WI38 (cell line): ENCODE results near the gene METRN.
"Not testable (repeated sequence)": the region's sequence is repeated elsewhere in the genome, so short reads cannot be mapped to it uniquely, and the experiment has no call there.

Experiments
- H3K4me3 ChIP-seq: 2 replicates; pipeline ENCODE4 v1.5.1; 2011; ENCODE audit warnings: low read depth, mild to moderate bottlenecking, control low read depth, low read length
- TF ChIP-seq, protein P1 (sequence below): IDR thresholded peaks from 2 replicates; pipeline ENCODE4 v1.5.1; 2012; ENCODE audit warnings: low read depth, mild to moderate bottlenecking, control low read depth, low read length

Gene METRN

DNA sequence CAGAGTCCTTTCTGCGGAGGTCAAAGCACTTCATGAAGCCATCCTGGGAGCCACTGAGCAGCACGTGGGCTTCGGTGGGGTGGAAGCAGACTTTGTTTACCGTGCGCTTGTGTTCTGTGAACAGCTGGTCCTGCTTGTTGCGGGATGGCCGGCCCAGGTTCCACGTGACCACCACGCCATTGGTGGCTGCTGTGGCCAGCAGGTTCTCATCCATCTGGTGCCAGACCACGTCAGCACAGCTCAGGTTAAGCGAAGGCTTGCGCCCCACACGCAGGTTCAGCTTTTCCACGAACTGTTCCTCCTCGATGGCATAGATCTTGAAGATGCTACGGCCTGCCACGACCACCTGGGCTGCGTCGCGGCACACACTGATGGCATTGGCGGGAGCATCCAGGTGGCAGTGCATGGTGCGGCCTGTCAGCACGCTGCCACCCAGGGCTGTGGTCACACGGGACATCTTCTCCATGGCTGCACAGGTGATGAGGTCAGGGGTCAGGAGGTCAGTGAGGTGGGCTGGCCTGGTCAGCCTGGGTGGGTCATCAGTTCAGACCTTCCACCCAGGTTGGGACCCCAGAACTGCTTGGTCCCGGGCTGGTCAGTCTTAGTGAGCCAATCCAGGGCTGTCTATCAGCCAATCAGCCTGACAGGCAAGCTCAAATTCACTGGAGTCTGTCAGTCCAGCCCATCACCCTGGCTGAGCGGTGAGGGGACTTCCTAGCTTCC, 25.6 kb upstream of the METRN start:
- TF ChIP-seq, protein P1, sequence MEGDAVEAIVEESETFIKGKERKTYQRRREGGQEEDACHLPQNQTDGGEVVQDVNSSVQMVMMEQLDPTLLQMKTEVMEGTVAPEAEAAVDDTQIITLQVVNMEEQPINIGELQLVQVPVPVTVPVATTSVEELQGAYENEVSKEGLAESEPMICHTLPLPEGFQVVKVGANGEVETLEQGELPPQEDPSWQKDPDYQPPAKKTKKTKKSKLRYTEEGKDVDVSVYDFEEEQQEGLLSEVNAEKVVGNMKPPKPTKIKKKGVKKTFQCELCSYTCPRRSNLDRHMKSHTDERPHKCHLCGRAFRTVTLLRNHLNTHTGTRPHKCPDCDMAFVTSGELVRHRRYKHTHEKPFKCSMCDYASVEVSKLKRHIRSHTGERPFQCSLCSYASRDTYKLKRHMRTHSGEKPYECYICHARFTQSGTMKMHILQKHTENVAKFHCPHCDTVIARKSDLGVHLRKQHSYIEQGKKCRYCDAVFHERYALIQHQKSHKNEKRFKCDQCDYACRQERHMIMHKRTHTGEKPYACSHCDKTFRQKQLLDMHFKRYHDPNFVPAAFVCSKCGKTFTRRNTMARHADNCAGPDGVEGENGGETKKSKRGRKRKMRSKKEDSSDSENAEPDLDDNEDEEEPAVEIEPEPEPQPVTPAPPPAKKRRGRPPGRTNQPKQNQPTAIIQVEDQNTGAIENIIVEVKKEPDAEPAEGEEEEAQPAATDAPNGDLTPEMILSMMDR, result no peak
- H3K4me3 ChIP-seq, result peak overlapping the region; percentile 94

- not testable (repeated sequence) for H3K4me3 ChIP-seq
Measured at GRCh38 chr16:691242-691641, 23.7 kb upstream of the METRN start.

DNA sequence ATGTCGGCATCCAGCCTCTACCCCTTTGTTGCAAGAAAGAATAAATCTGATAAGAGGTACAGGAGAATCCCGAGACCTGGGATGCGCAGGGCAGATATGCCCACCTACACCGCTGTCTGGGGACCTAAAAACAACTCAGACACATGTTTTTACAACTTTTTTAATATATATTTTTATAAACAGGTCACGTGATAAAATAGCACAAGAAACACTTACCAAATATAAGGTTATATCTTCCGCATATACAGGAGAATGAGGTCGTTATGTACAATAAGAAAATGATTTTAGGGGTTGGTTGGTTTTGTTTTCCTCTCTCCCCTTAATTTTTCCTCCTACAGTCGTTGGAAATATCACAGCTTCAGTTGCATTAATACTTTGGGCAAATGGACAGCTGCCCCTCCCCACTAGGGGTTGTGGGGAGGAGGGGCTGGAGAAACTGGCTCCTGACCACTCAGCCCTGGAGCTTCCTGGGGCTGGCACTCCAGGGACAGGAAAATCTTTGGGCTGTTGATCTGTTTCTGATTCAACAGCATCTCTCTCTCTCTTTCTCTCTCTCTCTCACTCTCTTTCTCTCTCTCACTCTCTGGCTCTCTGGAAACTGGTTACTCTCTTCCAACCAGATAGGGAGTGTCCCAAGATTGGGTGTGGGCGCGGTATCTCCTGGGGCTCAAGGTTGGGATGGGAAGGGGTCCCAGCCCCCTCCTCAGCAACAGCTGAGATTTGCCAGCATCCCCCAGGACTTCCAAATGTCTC, 22.4 kb upstream of the METRN start:
- TF ChIP-seq, protein P1, result no peak
- H3K4me3 ChIP-seq, result no peak overlapping the region

DNA sequence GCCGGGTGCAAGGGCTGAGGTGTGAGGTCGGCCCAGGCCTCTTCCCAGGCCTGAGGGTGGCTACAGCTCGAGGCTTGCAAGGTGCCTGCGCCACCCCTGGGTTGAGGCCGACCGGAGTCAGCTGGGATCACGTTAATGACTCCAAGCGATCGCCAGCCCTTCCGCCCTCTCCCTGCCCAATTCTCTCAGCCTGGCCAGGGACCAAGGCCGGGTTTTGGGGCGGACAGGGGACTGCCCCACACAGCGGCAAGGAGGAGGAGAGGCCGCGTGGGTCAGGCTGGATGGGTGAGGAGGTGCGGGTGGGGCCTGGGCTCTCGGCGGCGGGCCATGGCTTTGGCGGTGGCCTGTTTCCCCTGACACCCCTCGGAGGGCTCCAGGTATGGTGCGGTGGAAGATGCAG, 21.6 kb upstream of the METRN start:
- no peak overlapping the region for H3K4me3 ChIP-seq
- TF ChIP-seq, protein P1, result no peak

DNA sequence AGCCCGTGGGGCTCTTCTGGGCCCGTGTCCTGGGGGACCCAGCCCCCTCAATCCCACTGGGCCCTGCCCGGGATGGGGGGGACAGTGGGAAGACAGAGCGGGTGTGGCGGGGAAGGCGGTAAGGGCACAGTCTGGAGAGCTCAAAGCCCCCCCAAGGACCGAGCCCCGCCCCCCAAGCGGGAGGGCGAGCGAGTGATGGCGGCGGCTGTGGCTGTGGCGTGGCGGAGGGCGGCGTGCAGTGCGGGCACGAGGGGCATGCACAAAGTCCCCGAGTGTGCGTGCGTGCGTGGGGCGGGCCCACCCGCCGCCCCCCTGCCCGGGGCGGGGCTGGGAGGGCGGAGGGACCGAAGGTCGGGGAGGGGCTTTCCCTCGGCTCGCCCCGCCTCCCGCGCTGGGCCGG, 21.2 kb upstream of the METRN start:
- TF ChIP-seq, protein P1, result no peak
- no peak overlapping the region for H3K4me3 ChIP-seq

DNA sequence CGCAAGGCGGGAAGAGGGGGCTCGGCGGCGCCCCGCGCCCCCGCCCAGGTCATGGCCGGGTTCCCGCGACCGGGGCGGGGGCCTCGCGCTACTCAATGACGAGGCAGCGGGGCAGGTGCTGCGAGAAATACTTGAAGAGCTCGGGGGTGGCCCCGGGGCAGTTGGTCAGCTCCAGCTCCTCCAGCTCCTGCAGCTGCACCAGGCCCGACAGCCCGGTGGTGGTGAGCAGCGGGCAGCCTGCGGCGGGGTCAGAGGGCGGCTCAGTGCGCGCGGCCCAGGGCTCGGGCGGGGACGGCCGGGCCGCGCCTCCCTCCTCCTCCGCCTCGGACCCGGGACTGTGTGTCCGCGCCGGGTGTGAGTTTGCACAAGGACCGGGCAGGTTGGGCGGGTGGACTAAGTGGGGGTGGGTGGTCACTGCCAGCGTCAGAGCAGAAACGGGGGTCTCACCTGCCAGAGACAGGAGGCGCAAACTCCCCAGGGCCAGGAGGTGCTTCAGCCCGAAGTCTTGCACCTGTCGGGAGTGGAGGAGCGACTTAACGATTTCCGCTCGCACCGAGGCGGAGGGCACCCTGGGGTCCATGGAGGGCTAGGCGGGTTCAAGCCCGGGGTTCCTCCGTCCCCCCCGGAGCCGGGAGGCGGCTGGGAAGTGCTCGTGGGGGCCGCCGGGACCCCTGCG, 20.6 kb upstream of the METRN start:
- TF ChIP-seq, protein P1, result no peak
- no peak overlapping the region for H3K4me3 ChIP-seq

- H3K4me3 ChIP-seq, result no peak overlapping the region
- TF ChIP-seq, protein P1, result no peak
Measured at GRCh38 chr16:694863-695354, 20.0 kb upstream of the METRN start.
